ENCODE results near the gene ESYT1. TPM values are rescaled to one million over a fixed set of nuclear protein-coding genes. Genes with fewer than 3 reads are reported as not detected.

Gene ESYT1
- total and polyA plus RNA-seq, 9 of the 15 experiments (the other 6 are each of a cell fraction or from before 2014, with no cell fraction given), result 132 to 420 (median 164) TPM

DNA sequence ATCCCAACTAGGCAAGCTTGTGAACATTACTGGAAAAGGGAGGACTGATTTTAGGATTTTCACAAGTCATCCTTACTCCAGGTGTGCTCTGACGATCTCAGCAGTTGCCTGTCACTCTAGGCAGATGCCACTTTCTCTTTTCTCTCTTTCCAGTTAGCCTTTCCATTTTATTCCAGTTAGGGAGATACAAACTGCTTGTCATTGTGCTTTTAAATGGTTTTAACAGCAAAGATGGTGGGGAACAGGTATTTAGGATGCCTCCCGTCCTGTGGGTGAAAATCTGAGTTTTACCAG lies 22.5 kb upstream of the ESYT1 start:
- in situ Hi-C loops (cut with MboI), result no loop called here

More for the DNA sequence above, 22.5 kb upstream of the ESYT1 start:
- 0 out of 2 replicates have a peak, but pooled peaks cover 5% of the 10 kb centered on the region for H3K9me3 ChIP-seq (replicated peaks; ENCODE audit: control insufficient read depth, insufficient read depth, low read depth, low read length)
- H4K20me1 ChIP-seq (replicated peaks; ENCODE audit: control insufficient read depth, insufficient read depth, low read length), result peaks cover 10% of the 10 kb centered on the region
- H3K9me1 ChIP-seq (ENCODE audit: control insufficient read depth, insufficient read depth, low read length), result no peaks in the 10 kb centered on the region
- peak overlapping the region; percentile 99 for H3K4me2 ChIP-seq (ENCODE audit: insufficient read depth, low read length)
- H3K27me3 ChIP-seq (ENCODE audit: control insufficient read depth in 2 of 2, insufficient read depth in 2 of 2, low read length in 2 of 2), result no peaks in the 10 kb centered on the region
- H3K27ac ChIP-seq (ENCODE audit: extremely low read depth, low read depth, low read length), result peak overlapping the region; percentile 99
- H2AFZ ChIP-seq (ENCODE audit: low read depth, low read length), result no peak overlapping the region
- FAIRE-seq (peak; percentile 11), ATAC-seq (no peak), DNase-seq (ENCODE audit: extremely low read depth in 1 of 4, low spot score in 3 of 4) (peak in 1 of 4 experiments; percentile 2)
- peaks cover 11 to 25% of the 10 kb centered on the region in 2 experiments; a peak in 4 of 5 replicates for H3K4me1 ChIP-seq (replicated peaks in 1 of 2; ENCODE audit: control insufficient read depth in 2 of 2, insufficient read depth in 2 of 2, low read length in 2 of 2)
- ChIA-PET CTCF (ENCODE audit: low intra/inter-chr PET ratio) (no interaction called here), POLR2A (interaction anchor here (1.2 to 7.8 kb wide), 3 partner anchors 9 to 25 kb away, joined by 5 to 125 read pairs (median 10); partner anchors contain the start of genes RPL41 and ZC3H10)
- peaks cover 47% of the 10 kb centered on the region for H3K79me2 ChIP-seq (ENCODE audit: control insufficient read depth, insufficient read depth, low read length)
- no TSS peak for BruUV-seq (replicated peaks)
- peaks cover 54% of the 10 kb centered on the region for H3K36me3 ChIP-seq (ENCODE audit: control insufficient read depth, insufficient read depth, low read length)
- TF ChIP-seq MEIS2 (IDR thresholded peaks at IDR 0.05; ENCODE audit: partially characterized antibody) (no peak), KLF13 (tag; IDR thresholded peaks at IDR 0.05; ENCODE audit: borderline replicate concordance, low read depth) (no peak), SRF (CRISPR knock-in tag; IDR thresholded peaks at IDR 0.05) (0 out of 4 replicates have a peak, but pooled peaks of 1 of the 2 experiments have one; percentile 2), ZNF184 (CRISPR knock-in tag; IDR thresholded peaks at IDR 0.05) (peak; percentile 96), ZNF263 (CRISPR knock-in tag; IDR thresholded peaks at IDR 0.05; ENCODE audit: borderline replicate concordance) (peak; percentile 81; the same call in 1 of the 2 replicates), NFE2 (IDR thresholded peaks at IDR 0.05; ENCODE audit: low read depth) (0 out of 2 replicates have a peak, but pooled peaks have one; percentile 26), CTCF (IDR thresholded peaks at IDR 0.05 in 2 of 3, conservative IDR thresholded peaks at IDR 0.05 in 1 of 3; ENCODE audit: insufficient read depth in 2 of 3, low read depth in 1 of 3, low read length in 3 of 3) (0 out of 6 replicates have a peak, but pooled peaks of 1 of the 3 experiments have one; percentile 4), SMARCA4 (IDR thresholded peaks at IDR 0.05) (no peak), BRD9 (IDR thresholded peaks at IDR 0.05; ENCODE audit: low read depth, partially characterized antibody) (peak; percentile 9), FOXP1 (CRISPR knock-in tag; IDR thresholded peaks at IDR 0.05) (0 out of 2 replicates have a peak, but pooled peaks have one; percentile 5), ZNF644 (tag; IDR thresholded peaks at IDR 0.05; ENCODE audit: low read depth) (no peak)
- TF ChIP-seq, protein P1, sequence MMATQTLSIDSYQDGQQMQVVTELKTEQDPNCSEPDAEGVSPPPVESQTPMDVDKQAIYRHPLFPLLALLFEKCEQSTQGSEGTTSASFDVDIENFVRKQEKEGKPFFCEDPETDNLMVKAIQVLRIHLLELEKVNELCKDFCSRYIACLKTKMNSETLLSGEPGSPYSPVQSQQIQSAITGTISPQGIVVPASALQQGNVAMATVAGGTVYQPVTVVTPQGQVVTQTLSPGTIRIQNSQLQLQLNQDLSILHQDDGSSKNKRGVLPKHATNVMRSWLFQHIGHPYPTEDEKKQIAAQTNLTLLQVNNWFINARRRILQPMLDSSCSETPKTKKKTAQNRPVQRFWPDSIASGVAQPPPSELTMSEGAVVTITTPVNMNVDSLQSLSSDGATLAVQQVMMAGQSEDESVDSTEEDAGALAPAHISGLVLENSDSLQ (IDR thresholded peaks at IDR 0.05), result peak; percentile 79
- intact Hi-C loops (cut with micrococcal nuclease), result loop anchor here (2.0 kb wide), 1 partner anchor 23 kb away; no protein-coding TSS in a partner anchor
- WGBS (ENCODE audit: insufficient coverage, low coverage, missing lambda C conversion rate), result 0% methylated on average over 2 of the region's 2 CpGs
- peak overlapping the region; percentile 98 to 99 for H3K9ac ChIP-seq (ENCODE audit: insufficient read depth in 1 of 2, low read depth in 2 of 2, low read length in 2 of 2)
- peak overlapping the region; percentile 97 for H3K4me3 ChIP-seq

Data from K562 (cell line).